ENCODE data around the gene MARS2. TPM values are rescaled to one million over a fixed set of nuclear protein-coding genes. Genes with fewer than 3 reads are reported as not detected.
"Not testable (repeated sequence)": the region's sequence is repeated elsewhere in the genome, so short reads cannot be mapped to it uniquely, and the experiment has no call there.

Gene MARS2
- total RNA-seq, 1 donor from 2014 or later = 6.7 TPM

DNA sequence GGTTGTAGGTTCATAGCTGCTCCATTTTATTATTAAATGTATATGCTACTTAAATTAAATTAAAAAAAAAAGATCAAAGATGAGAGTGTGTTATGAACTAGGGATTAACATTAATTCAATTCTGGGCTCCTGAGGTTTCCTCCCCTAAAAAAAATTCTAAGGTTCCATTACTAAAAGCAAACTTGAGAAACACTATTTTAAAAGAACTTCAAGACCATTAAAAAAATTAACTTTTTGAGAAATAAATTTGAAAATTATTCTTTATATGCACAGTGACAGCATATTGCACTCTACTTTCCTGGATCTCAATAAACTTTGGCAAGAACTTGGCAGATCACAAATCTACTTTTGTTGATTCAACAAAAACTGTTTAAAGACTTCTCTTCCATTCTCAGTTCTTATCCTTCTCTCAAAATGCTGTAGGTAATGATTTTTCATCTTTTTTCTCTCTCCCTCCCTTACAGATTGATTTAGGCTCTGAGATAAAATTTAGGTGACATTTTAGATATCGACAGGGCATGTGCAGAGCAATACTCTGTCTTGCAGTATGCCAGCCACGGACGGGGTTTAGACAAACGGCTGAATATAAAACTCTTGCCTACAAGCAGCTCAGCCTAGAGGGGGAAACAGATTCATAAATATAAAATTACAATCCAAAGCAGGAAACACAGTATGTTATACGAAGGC is 592 bp upstream of the MARS2 start:
- DNase-seq = no peak
- intact Hi-C loops (cut with micrococcal nuclease) = no loop called here
- peak; percentile 53 for ATAC-seq

DNA sequence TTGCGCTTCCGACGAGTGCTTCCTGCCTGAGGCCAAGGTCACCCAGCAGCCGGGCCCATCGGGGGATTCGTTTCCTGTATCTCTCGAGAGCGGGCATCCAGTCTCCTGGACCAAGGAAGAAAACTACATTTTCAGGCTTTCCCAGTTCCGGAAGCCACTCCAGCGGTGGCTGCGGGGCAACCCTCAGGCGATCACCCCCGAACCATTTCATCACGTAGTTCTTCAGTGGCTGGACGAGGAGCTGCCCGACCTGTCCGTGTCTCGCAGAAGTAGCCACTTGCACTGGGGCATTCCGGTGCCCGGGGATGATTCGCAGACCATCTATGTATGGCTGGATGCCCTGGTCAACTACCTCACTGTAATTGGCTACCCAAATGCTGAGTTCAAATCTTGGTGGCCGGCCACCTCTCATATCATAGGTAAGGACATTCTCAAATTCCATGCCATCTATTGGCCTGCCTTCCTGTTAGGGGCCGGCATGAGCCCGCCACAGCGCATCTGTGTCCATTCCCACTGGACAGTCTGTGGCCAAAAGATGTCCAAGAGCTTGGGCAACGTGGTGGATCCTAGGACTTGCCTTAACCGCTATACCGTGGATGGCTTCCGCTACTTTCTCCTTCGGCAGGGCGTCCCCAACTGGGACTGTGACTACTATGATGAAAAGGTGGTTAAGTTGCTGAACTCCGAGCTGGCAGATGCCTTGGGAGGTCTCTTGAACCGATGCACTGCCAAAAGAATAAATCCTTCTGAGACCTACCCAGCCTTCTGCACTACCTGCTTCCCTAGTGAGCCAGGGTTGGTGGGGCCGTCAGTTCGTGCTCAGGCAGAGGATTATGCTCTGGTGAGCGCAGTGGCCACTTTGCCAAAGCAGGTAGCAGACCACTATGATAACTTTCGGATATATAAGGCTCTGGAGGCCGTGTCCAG is 1.0 kb downstream of the MARS2 start:
- intact Hi-C loops (cut with micrococcal nuclease) = no loop called here
- ATAC-seq = peak; percentile 5
- DNase-seq = peak; percentile 43

DNA sequence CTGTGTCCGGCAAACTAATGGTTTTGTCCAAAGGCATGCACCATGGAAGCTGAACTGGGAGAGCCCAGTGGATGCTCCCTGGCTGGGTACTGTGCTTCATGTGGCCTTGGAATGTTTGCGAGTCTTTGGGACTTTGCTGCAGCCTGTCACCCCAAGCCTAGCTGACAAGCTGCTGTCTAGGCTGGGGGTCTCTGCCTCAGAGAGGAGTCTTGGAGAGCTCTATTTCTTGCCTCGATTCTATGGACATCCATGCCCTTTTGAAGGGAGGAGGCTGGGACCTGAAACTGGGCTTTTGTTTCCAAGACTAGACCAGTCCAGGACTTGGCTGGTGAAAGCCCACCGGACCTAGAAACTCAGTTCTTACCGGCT is 1.7 kb downstream of the MARS2 start:
- intact Hi-C loops (cut with micrococcal nuclease) = no loop called here
- ATAC-seq (no peak), DNase-seq (no peak)

DNA sequence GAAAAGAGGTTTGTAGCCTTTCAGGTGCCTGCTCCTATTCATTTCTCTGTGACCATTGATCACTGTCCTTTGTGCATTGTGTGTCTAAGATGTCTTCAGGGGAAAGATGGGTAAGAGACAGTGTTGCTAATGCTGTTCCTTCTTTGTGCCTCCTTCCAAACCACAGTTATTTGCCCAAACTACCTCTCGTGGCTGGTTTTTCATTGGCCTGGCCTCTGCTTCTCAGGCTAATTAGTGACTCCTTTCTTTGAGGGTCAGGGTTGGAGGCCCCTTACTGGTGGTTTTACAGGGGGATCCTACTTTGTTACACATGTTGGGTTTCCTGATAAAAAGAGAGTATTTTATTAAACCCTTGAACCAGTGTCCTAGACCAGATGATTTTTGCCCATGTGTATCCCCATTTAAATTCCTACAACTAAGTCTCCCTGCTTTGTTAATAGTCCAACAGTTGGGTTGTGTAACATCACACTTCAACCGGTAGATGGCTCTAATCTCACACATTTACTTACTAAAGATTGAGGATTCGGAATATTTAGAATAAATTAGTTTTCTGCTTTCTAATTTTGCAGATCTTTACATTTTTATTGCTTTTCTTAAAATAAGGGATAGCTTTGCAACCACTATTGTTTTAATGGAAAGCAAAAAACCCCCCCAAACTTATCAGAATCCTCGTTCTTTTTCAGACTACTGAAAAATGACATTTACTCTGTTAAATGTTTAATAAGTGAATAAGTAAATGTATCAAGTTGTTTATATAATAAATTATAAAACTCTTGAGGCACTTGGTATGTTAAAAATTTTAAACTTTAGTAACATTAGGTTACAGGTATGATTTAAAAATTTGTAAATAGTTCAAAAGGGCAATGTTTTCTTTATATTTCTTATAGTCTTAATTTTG is 2.4 kb downstream of the MARS2 start:
- intact Hi-C loops (cut with micrococcal nuclease) = no loop called here
- DNase-seq = no peak

DNA sequence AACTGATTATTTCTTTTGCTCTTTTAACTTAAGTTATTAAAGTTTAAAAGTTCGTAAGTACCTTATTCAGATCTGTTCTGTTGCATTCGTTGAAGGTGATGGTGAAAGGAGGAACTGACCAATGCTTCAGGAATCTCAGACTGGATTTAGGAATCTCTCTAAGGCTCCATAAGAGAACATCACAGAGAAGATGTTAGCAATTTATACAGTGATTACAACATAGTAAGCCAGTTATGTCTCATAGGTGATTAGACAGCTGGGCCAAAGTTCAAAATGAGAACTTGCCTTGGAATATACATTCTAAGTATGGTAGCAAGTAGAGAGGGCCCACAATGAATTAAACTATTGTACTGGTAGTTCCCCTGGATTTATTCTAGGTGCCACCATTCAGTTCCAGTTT is 3.2 kb downstream of the MARS2 start:
- no peak for DNase-seq
- intact Hi-C loops (cut with micrococcal nuclease) = no loop called here
- ATAC-seq = no peak

More for the DNA sequence above, 2.4 kb downstream of the MARS2 start:
- ATAC-seq = no peak

DNA sequence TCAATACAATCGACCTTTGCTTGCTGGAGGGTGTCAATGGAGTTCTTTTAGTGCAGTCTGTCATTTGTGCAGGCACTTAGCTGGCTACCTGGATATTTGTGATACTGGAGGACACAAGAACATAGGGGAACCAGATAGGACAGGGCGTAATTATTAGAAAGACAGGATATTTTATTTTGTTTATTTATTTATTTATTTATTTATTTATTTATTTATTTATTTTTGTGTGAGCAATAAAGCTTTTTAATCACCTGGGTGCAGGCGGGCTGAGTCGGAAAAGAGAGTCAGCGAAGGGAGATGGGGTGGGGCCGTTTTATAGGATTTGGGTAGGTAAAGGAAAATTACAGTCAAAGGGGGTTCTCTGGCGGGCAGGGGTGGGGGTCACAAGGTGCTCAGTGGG is 4.0 kb downstream of the MARS2 start:
- ATAC-seq; intact Hi-C loops (cut with micrococcal nuclease); DNase-seq: not testable (repeated sequence)

DNA sequence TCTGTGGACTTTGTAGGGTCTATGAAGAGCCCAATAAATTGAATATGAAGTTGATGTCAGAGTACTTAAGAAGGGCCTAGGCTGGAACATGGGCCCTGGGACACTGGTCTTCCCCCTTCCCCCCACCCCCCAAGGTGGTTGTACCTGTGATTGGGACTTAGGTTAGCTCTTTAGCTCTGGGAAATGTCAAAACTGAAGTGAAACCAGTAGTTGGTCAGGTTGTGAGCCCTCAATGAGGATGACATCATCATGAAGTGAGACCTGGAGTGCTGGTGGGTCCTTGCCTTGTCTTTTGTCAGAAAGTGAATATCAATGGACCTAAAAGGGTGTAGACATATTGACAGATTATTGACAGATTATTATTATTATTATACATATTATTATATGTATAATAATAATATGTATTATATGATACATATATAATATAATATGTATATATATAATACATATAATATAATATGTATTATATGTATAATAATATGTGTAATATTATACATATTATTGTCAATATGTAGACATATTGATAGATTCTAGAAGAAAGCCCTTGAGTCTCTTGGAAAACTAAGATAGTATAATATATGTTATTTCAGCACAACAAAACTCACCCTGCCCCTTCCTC is 5.4 kb downstream of the MARS2 start:
- intact Hi-C loops (cut with micrococcal nuclease) = no loop called here
- no peak for DNase-seq
- no peak for ATAC-seq

DNA sequence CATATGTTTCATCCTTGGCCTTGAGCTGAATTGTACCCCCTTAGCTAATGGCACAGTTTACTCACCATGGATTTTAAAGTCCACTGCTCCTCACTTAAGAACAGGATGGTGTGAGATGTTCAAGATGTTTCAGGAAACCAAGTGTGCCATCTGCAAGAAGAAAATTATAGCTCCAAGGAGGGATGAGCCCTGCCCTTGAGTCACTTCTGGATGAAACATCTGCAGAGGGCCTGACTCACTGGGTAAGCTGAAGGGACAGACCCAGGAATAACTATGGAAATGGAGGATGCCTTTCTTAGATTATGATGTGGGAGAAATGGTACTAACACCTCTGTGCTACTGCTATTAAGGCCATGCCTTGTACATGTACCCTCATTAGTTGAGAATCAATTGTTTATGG is 6.4 kb downstream of the MARS2 start:
- intact Hi-C loops (cut with micrococcal nuclease) = no loop called here
- no peak for ATAC-seq

DNA sequence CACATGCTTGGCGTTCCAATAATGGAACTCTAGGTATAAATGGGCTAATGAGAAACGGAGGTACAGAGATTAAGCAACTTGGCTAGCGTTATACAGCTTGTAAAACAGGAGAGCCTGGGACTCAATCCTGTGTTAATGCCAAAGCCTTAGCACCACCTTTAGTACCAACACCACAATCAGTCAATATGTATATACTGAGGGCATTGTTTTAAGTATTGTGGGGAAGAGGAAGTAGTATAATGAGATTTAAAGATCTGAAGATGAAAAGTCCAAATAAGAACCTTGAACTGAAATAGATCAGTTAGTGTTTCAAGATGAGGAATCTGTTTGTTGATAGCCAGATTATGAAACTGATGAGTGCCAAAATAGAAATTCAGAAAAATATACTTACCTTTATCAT is 8.1 kb downstream of the MARS2 start:
- no peak for DNase-seq
- ATAC-seq = no peak
- intact Hi-C loops (cut with micrococcal nuclease) = no loop called here

More for the DNA sequence above, 6.4 kb downstream of the MARS2 start:
- no peak for DNase-seq

DNA sequence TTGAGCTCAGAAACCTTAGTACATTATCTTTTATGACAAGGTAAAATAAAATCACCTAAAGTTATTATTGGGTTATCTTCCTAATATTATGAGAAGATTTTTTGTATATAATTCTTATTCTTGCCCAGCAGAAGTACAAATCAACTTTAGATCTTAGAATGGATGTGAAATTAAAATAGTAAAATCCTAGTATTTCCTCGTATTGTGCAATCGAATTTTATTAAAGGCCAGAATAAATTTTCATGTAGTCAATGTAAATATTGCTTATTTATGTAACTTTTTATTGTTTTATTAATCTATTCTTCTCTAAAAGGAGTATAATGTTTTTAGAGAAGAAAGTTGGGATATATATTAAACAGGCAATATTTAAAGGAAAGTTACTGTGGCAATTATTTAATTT is 12.7 kb downstream of the MARS2 start:
- no peak for ATAC-seq
- no peak for DNase-seq
- intact Hi-C loops (cut with micrococcal nuclease) = no loop called here

DNA sequence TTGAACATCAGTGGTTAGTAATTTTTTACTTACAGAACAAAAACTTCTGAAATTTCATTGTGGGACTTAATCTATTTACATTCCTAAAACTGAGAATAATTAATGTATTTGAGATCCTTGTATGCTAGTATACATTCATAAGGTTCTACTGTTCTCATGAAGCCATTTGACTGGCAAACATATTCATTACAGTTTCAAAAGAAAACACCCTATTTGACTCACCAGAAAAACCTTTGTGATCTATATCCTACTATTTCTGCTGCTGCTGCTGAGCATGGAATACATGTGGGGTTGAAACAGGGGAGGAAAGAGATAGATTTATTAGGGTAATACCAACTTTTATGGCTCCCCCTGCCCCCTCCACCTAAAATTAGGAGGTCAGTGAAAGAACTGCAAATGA is 21.8 kb downstream of the MARS2 start:
- no peak for DNase-seq
- intact Hi-C loops (cut with micrococcal nuclease) = no loop called here
- no peak for ATAC-seq

DNA sequence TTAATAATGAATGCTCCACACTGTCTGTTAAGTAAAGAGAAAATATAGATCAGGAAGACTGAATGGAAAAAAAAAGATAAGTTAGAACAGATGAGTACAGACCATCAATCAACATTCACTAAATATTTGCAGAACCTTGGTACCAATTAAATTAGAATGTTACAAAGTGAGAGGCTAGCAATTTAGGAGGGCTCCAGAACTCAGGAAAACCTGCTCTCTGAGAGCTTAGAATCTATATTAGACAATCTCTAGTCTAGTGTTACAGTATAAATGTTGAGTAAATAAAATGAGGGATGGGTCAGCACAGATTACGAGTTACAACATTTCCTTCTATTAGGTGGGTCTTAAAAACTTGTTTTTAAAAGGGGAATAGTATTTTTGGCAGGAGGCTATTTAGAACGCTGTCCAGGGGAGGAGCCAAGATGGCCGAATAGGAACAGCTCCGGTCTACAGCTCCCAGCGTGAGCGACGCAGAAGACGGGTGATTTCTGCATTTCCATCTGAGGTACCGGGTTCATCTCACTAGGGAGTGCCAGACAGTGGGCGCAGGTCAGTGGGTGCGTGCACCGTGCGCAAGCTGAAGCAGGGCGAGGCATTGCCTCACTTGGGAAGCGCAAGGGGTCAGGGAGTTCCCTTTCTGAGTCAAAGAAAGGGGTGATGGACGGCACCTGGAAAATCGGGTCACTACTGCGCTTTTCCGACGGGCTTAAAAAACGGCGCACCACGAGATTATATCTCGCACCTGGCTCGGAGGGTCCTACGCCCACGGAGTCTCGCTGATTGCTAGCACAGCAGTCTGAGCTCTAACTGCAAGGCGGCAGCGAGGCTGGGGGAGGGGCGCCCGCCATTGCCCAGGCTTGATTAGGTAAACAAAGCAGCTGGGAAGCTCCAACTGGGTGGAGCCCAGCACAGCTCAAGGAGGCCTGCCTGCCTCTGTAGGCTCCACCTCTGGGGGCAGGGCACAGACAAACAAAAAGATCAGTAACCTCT is 23.7 kb downstream of the MARS2 start:
- intact Hi-C loops (cut with micrococcal nuclease); ATAC-seq; DNase-seq: not testable (repeated sequence)

DNA sequence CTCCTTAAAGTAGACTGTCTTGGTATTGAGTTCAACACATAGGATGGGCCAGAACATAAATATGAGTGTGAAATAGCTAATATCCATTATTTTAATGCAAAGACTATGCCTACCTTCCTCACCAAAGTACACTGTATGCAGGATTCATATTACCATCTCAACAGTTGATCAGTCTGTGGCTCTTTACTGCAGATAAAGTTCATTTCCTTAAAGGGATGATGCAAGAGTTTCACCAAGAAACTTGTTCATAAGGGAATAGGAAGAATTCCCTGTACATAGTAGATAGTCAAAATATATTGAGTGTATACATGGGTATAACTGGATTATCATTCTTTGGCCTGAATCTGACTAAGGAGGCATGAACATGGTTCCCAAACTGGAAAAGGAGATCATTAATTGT is 35.0 kb downstream of the MARS2 start:
- no peak for ATAC-seq
- DNase-seq = no peak
- intact Hi-C loops (cut with micrococcal nuclease) = no loop called here

Other genes starting within 250 kb of the MARS2 start
- gene HSPD1, start 205.5 kb upstream of the MARS2 start, total RNA-seq = 152 TPM
- gene HSPE1, start 205.0 kb upstream of the MARS2 start, total RNA-seq = 118 TPM
- gene MOB4, start 189.3 kb upstream of the MARS2 start, total RNA-seq = 33.0 TPM
- 7.5 TPM for gene RFTN2, start 29.8 kb upstream of the MARS2 start, total RNA-seq
- not detected for gene BOLL, start 80.0 kb downstream of the MARS2 start, total RNA-seq
- 100 TPM for gene PLCL1, start 99.2 kb downstream of the MARS2 start, total RNA-seq

All from left ventricle myocardium superior (tissue), 1 donor.